Measurements from ENCODE around the gene NLRP1. TPM values are rescaled to one million over a fixed set of nuclear protein-coding genes. Genes with fewer than 3 reads are reported as not detected.

Gene NLRP1
- total RNA-seq, 1 donor = 33.2 TPM

DNA sequence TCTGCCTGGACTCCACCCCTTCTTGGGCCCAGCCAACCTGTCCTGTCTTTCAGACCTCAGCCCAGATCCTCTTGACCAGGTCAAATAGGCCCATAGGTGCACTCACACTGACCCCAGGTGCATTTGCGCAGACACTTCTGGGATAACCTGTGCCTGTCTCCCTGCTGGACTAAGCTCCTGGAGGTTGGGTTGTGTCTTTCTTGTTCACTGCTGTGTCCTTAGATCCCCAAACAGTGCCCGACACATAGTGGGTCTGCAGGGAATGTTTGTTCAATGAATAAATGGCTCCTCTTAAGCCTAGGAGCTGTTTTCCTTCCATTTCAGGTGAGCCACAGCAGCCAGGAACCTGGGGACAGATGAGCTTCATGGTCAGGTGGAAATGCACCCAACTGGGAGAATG is 48.9 kb downstream of the NLRP1 start:
- TF ChIP-seq, protein P1, sequence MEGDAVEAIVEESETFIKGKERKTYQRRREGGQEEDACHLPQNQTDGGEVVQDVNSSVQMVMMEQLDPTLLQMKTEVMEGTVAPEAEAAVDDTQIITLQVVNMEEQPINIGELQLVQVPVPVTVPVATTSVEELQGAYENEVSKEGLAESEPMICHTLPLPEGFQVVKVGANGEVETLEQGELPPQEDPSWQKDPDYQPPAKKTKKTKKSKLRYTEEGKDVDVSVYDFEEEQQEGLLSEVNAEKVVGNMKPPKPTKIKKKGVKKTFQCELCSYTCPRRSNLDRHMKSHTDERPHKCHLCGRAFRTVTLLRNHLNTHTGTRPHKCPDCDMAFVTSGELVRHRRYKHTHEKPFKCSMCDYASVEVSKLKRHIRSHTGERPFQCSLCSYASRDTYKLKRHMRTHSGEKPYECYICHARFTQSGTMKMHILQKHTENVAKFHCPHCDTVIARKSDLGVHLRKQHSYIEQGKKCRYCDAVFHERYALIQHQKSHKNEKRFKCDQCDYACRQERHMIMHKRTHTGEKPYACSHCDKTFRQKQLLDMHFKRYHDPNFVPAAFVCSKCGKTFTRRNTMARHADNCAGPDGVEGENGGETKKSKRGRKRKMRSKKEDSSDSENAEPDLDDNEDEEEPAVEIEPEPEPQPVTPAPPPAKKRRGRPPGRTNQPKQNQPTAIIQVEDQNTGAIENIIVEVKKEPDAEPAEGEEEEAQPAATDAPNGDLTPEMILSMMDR (IDR thresholded peaks at IDR 0.05; ENCODE audit: insufficient read depth, low read depth, low read length) = no peak
- DNase-seq (ENCODE audit: low read depth) = no peak
- no peak overlapping the region for H3K4me3 ChIP-seq (ENCODE audit: low read depth, low read length)

DNA sequence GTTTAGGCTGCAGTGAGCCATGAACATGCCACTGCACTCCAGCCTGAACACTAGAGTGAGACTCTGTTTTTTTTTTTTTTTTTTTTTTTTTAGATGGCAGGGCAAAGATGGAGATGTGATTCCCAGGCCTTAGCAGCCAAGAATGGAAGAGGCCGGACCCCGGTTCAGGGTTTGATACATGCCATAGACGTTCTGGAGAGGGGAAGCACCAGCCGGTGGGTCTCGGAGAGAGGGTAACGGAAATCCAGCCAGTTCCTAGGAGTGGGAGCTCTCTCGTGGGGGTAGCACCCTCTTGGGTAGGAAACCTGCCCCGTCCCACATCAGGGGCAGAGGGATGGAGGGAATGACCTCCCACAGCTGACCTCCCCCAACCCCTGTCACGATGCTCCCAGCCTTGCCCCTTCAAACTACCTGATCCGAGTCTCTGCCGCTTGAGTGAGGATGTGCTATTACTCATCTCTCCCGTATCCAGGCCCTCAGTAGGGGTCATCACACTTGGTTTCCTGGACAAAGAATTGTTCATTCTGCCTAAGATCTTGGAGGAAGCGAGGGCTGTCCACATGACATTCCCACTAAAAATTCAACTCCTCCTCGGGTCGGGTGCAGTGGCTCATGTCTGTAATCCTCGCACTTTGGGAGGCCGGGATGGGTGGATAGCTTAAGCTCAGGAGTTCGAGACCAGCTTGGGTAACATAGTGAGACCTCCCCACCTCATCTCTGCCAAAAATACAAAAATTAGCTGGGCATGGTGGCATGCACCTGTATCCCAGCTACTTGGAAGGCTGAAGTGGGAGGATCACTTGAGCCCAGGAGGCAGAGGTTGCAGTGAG is 50.6 kb downstream of the NLRP1 start:
- no peak for DNase-seq (ENCODE audit: low read depth)
- H3K4me3 ChIP-seq (ENCODE audit: low read depth, low read length) = no peak overlapping the region
- TF ChIP-seq, protein P1 (IDR thresholded peaks at IDR 0.05; ENCODE audit: insufficient read depth, low read depth, low read length) = no peak

DNA sequence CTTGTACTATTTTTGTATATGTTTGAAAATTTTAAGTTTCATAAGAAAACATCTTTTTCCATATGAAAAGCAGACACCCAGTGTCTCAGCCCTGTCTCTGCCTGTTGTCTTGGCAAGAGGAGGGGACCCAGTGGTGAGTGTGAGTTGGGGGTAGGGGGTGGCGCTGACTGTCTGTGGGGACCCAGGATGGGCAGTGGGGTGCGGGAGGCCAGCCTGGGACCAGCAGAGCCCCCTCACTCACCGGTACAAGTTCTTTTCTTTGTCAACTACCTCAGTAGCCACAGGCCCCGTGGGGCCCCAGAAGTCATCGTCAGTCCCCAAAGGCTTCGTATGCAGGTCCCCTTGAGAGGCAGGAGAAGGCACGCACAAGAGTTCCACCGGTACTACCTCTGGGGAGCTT is 51.7 kb downstream of the NLRP1 start:
- TF ChIP-seq, protein P1 (IDR thresholded peaks at IDR 0.05; ENCODE audit: insufficient read depth, low read depth, low read length) = no peak
- no peak for DNase-seq (ENCODE audit: low read depth)
- no peak overlapping the region for H3K4me3 ChIP-seq (ENCODE audit: low read depth, low read length)

DNA sequence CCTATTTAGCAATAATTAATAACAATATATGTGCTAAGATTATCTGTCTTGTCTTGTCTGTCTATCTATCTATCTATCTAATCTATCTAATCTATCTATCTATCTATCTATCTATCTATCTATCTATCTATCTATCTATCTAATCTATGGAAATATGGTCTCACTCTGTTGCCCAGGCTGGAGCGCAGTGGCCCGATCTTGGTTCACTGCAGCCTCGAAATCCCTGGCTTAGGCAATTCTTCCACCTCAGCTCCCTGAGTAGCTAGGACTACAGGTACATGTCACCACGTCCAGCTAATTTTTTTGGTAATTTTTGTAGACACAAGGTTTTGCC is 53.3 kb downstream of the NLRP1 start:
- TF ChIP-seq, protein P1 (IDR thresholded peaks at IDR 0.05; ENCODE audit: insufficient read depth, low read depth, low read length) = no peak
- no peak overlapping the region for H3K4me3 ChIP-seq (ENCODE audit: low read depth, low read length)
- DNase-seq (ENCODE audit: low read depth) = no peak

DNA sequence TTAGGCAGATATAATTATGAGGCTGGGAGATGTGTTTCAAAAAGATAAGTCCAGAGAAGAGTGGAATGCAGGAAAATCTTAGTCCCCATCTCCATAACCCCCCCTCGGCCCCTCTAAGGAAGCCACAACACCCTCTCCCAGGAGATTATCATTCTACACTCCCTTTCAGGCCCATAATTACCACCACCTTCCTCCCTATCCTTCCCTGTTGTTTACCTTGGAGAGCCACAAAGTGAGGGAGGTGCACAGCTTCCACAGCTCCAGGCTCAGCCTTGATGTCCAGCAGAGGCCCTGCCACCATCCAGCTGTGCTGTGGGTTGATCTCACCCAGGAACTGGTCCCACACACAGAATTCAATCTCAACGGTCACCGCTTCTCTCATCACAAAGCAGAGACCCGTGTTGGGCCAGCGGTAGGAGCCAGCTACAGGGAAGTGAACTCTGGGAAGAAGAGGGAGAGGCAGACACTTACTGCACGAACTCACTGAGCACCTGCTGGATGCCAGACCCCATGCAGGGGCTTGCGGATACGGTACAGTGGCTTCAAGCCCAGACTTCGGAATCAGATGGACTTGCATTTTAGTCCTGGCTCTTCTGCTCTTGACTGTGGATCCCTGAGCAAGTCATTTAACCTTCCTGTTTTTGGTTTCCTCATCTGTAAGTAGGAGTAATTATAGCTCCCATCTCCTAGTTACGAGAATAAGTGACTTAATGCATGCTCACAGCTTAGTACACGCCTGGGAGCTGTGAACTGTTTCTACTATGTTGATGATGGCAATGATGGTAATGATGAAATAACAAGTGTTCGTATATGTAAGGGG is 53.8 kb downstream of the NLRP1 start:
- H3K4me3 ChIP-seq (ENCODE audit: low read depth, low read length) = no peak overlapping the region
- no peak for DNase-seq (ENCODE audit: low read depth)
- TF ChIP-seq, protein P1 (IDR thresholded peaks at IDR 0.05; ENCODE audit: insufficient read depth, low read depth, low read length) = no peak

DNA sequence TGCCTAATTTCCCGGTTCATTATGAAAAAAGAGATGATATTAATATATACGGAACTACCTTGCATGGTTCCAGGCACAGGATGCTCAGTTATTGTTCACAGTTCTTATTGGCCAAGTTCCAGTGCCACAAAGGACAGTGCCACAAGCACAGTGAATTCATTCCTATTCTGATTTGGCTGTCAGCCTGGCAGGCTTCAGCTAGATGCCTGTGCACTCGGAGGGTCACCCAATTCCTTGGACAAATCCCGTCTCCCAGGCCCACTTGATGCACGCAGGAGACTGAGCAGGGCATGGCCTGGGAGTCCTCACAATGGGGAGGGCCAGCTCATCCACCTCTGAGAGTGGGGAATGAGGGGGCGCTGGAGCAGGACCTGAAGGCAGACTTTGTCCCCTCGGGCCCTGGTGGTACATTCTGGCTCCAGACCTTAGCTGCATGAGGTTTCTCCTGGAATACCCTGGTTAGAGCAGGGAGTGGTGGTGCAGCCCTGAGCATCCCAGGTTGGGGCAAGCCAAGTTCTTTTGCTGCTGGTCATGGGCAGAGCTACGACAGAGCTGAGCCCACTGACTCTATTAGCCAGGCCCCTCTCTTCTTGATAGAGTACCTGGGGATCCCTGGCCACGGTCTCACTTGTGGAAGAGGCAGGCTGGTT is 56.6 kb downstream of the NLRP1 start:
- H3K4me3 ChIP-seq (ENCODE audit: low read depth, low read length) = no peak overlapping the region
- TF ChIP-seq, protein P1 (IDR thresholded peaks at IDR 0.05; ENCODE audit: insufficient read depth, low read depth, low read length) = no peak
- DNase-seq (ENCODE audit: low read depth) = no peak
